Measurements from ENCODE around the gene JPH4.

The JPH4 gene

GRCh38 chr14:23564181-23564812 lies 14.3 kb downstream of the JPH4 start:
- no peak for DNase-seq (ENCODE audit: low read depth, low spot score)

- no peak for DNase-seq (ENCODE audit: low read depth, low spot score)
These were observed 15.0 kb downstream of the JPH4 start for GRCh38 chr14:23563473-23564180.

- DNase-seq (ENCODE audit: low read depth, low spot score), result no peak
These were observed 15.6 kb downstream of the JPH4 start for GRCh38 chr14:23562822-23563472.

- DNase-seq (ENCODE audit: low read depth, low spot score), result no peak
These were observed 16.4 kb downstream of the JPH4 start for GRCh38 chr14:23561873-23562821.

- no peak for DNase-seq (ENCODE audit: low read depth, low spot score)
These were observed 17.3 kb downstream of the JPH4 start for GRCh38 chr14:23561259-23561658.

- DNase-seq (ENCODE audit: low read depth, low spot score), result no peak
These were observed 18.6 kb downstream of the JPH4 start for GRCh38 chr14:23559926-23560520.

GRCh38 chr14:23559010-23559925 lies 19.3 kb downstream of the JPH4 start:
- no peak for DNase-seq (ENCODE audit: low read depth, low spot score)

- DNase-seq (ENCODE audit: low read depth, low spot score), result no peak
These were observed 20.1 kb downstream of the JPH4 start for GRCh38 chr14:23558346-23559009.

GRCh38 chr14:23557946-23558345 lies 20.6 kb downstream of the JPH4 start:
- DNase-seq (ENCODE audit: low read depth, low spot score), result no peak

GRCh38 chr14:23557521-23557920 lies 21.1 kb downstream of the JPH4 start:
- DNase-seq (ENCODE audit: low read depth, low spot score), result no peak

GRCh38 chr14:23556700-23557440 lies 21.7 kb downstream of the JPH4 start:
- DNase-seq (ENCODE audit: low read depth, low spot score), result no peak

- DNase-seq (ENCODE audit: low read depth, low spot score), result peak; percentile 57
These were observed 22.5 kb downstream of the JPH4 start, which contains the start of gene THTPA for GRCh38 chr14:23555882-23556699. THTPA (plus strand) TSS chr14:23556271; CDS start chr14:23556758, 487 bp downstream.

- no peak for DNase-seq (ENCODE audit: low read depth, low spot score)
These were observed 23.1 kb downstream of the JPH4 start for GRCh38 chr14:23555533-23555881.

- DNase-seq (ENCODE audit: low read depth, low spot score), result no peak
These were observed 27.1 kb downstream of the JPH4 start, which contains the start of gene ZFHX2 for GRCh38 chr14:23551266-23552028. ZFHX2 (minus strand) TSS chr14:23551765; CDS start chr14:23535325, 16,440 bp downstream.

GRCh38 chr14:23550812-23551265 lies 27.8 kb downstream of the JPH4 start:
- DNase-seq (ENCODE audit: low read depth, low spot score), result no peak

GRCh38 chr14:23550131-23550811 lies 28.3 kb downstream of the JPH4 start:
- DNase-seq (ENCODE audit: low read depth, low spot score), result no peak
